M059J (cell line): ENCODE measurements around the gene ABO. TPM values are rescaled to one million over a fixed set of nuclear protein-coding genes. Genes with fewer than 3 reads are reported as not detected.
"Not testable (repeated sequence)": the region's sequence is repeated elsewhere in the genome, so short reads cannot be mapped to it uniquely, and the experiment has no call there.

Experiments
- DNase-seq: peaks from one replicate; pipeline ENCODE4 v3.0.0-alpha.2; 2012; ENCODE audit warnings: low read depth
- total RNA-seq: library from RNA; depleted of rRNA; stranded (reverse); fragments of >200 nt; shearing (Covaris generic); gene quantifications from 2 replicates; pipeline ENCODE4 v1.2.3, GENCODE V29; 2014; rRNA removed

The ABO gene
- total RNA-seq, 1 experiment from 2014 or later: not detected

GRCh38 chr9:133205996-133206931 lies 68.7 kb downstream of the ABO start:
- DNase-seq: no peak

DNA sequence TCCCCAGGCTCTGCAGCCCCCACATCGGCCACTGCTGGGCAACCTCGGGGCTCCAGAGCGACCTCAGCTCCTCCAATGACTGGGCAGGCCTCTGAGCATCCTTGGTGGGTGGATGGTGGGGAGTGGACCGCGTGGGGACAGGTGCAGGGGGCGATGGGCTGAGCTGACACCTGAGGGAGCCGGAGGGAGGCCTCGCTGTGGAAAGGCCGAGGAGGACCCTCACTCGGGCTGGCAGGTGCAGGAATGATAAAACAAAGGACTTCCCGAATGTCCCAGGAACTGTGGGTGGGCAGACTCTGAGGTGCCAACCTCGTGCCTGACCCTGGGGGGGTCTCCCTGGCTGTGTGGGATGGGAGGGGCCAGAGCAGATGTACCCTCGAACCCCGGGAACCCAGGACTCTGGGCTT lies 69.5 kb downstream of the ABO start:
- not testable (repeated sequence) for DNase-seq

Other genes starting within 250 kb of the ABO start
- 53.7 and 81.1 TPM in 2 replicates for gene GTF3C5, start 244.2 kb downstream of the ABO start, total RNA-seq
- gene CEL, start 213.2 kb downstream of the ABO start, total RNA-seq: 0.17 and 0.39 TPM in 2 replicates
- gene RALGDS, start 154.0 kb downstream of the ABO start, total RNA-seq: 6.1 and 11.8 TPM in 2 replicates
- gene GBGT1, start 111.3 kb downstream of the ABO start, total RNA-seq: 0.05 and 0.44 TPM in 2 replicates
- not detected in 2 replicates for gene OBP2B, start 66.0 kb downstream of the ABO start, total RNA-seq
- 4.2 and 12.8 TPM in 2 replicates for gene SURF6, start 61.0 kb upstream of the ABO start, total RNA-seq
- gene MED22, start 72.9 kb upstream of the ABO start, total RNA-seq: 27.8 and 38.9 TPM in 2 replicates
- gene RPL7A, start 73.0 kb upstream of the ABO start, total RNA-seq: 1,496 and 1,702 TPM in 2 replicates
- 26.1 and 29.3 TPM in 2 replicates for gene SURF1, start 81.3 kb upstream of the ABO start, total RNA-seq
- gene SURF2, start 81.3 kb upstream of the ABO start, total RNA-seq: 19.8 and 23.5 TPM in 2 replicates
- 407 and 555 TPM in 2 replicates for gene SURF4, start 100.9 kb upstream of the ABO start, total RNA-seq
- not detected in 2 replicates for gene STKLD1, start 101.2 kb upstream of the ABO start, total RNA-seq
- 17.2 and 21.2 TPM in 2 replicates for gene REXO4, start 142.8 kb upstream of the ABO start, total RNA-seq
- gene ADAMTS13, start 147.2 kb upstream of the ABO start, total RNA-seq: 0.20 TPM in 1 of 2 replicates, not detected in the other
- 2.6 and 6.6 TPM in 2 replicates for gene CACFD1, start 184.8 kb upstream of the ABO start, total RNA-seq
- 12.2 and 14.6 TPM in 2 replicates for gene SLC2A6, start 203.9 kb upstream of the ABO start, total RNA-seq
- not detected in 2 replicates for gene MYMK, start 249.8 kb upstream of the ABO start, total RNA-seq